ENCODE results near the gene LOX.

- no peak for TF ChIP-seq CTCF (IDR thresholded peaks at IDR 0.05; ENCODE audit: poor library complexity, severe bottlenecking)
- TF ChIP-seq EZH2 (IDR thresholded peaks at IDR 0.05; ENCODE audit: borderline replicate concordance, insufficient read depth, low read length, poor library complexity, severe bottlenecking): no peak
- TF ChIP-seq REST (IDR thresholded peaks at IDR 0.05; ENCODE audit: borderline replicate concordance): no peak
- TF ChIP-seq EP300 (conservative IDR thresholded peaks at IDR 0.05; ENCODE audit: poor library complexity, severe bottlenecking): no peak
- no peak for TF ChIP-seq POLR2AphosphoS5 (IDR thresholded peaks at IDR 0.05)
- no peak for TF ChIP-seq TAF1 (IDR thresholded peaks at IDR 0.05; ENCODE audit: low read depth)
Observed at GRCh38 chr5:122029818-122030217, 48.2 kb downstream of the LOX start.

Measured in neural cell (in vitro differentiated cells).